ENCODE results near the gene SKI.
"Not testable (repeated sequence)": the region's sequence is repeated elsewhere in the genome, so short reads cannot be mapped to it uniquely, and the experiment has no call there.

SKI gene

DNA sequence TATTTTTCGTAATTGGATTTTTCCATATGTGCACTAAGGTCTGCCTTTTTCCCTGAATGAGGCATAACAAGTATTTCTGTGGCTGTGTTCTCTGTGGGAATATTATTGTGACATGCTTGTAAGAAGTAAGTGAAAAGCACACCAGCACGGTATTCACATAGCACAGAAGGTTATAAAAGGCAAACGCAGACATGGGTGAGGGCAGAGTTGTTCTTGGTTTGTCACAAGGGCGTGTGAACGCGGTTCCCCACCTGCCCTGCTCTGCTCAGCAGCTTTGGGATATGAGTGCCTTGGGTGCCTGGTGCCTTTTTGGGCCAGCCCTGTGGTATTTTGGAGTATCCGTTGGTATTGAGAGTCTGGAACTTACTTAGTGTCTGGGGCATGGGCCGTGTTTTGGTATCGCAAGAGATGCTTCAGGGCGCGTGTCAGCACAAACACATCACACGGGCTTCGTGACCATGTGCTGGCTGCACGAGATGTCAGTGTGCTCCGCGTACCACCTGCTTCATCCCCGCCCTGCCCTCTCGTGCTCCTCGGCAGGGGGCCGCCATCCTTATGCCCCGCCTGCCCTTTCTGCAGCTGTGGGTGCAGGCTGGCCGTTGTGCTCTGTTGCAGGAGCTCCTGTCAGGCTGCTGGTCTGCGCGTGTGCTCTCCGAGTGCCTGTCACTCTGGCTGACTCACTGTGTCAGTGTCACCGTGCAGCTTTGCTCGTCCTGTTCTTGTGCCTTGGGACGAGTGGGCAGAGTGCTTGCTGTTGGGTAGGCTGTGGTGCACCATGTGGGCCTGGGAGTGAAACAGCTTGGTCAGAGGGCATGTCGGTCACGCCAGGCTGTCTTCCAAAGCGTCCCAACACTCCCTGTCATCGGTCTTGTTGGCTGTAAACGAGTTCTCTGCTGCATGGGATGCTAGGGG, 15.0 kb downstream of the SKI start:
- no peak for DNase-seq (ENCODE audit: low spot score)

DNA sequence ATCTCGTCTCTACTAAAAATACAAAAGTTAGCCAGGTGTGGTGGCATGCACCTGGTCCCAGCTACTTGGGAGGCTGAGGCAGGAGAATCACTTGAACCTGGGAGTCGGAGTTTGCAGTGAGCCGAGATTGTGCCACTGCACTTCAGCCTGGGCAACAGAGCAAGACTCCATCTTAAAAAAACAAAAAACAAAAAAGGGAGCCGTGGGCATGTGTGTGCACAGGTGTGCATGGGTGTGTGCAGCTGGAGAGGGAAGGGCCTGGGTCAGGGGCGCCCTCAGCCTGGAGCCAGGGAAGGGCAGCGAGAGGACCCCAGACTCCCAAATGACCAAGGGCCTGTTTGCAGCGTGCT, 18.9 kb downstream of the SKI start:
- DNase-seq (ENCODE audit: low spot score), result not testable (repeated sequence)

DNA sequence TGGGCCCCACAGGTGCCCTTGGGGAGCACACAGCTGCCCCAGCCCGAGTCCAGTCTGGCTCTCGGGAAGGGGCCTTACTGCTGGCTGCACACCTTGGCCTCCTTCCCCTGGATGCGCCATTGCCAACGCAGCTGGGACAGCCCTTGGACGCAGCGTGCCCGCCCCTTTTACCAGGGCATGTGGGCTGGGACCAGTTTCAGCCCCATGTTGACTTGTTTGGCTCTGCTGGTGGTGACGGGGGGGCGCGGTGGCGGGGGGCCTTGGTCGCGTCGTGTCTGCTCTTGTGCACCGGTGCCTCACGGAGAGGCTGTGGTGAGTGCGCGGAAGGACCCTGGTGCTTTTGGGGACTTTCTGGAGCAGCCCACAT, 19.6 kb downstream of the SKI start:
- no peak for DNase-seq (ENCODE audit: low spot score)

DNA sequence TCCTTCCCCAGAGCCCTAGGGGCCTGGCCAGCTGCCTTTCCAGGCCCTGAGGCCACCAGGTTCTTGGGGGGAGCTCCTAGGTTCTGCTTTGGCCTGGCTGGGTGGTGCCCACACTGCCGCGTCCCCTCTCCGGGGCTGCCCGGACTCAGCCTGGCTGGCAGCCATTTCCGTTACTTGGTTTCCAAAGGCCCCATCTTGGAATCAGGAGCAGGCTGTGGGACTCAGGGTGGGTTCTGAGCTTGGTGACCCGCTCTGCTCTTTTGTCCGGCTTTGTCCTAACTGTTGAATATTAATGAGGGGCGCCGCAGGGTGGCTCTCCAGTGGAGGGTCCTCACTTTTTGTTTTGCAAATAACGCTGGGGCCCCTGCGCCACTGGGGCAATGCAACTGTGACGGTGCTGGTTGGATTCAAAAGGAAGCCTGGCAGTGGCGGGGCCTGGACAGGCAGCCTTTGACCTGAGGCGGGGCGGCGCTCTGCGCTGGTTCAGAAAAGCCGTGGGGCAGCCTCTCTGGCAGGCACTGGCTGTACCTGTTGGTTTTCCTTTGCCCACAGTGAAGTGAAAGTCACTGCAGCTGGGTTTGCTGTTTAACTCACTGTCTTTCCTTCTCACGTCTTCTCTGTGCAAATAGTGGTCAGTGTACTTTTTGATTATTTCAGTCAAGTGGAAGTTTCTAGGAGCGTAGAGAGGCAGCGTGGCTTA, 20.2 kb downstream of the SKI start:
- no peak for DNase-seq (ENCODE audit: low spot score)

DNA sequence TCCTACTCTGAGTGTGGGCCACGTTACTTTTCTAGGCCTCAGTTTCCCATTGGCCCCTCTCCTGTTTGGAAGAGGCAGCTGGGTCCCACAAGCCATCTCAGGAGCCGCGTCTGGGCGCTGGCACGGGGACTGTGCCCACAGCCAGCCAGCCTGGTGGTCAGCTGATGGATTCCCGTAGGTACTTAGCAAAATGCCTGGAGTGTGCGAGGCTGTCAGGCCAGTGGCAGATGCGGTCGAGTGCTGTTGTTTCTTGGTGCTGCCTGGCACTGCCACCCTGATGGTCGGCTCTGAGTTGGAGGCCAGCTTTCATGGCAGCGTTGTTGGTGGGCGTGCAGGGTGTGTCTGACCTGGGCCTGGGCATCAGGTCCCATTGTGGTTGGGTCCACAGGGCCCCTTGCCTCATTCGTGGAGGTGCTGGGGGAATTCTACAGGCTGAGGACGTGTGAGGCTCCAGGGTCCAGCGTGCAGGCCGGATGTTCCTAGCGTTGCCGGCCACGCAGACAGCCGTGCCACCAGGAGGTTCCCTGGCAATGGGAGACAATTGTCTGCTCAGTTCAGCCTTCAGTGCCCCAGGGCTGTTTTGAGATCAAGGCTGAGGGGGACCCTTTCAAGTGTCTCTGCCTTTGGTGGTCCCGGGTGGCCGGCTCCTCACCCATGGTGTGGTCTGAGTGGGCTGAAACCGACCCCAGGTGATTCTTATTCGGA, 20.9 kb downstream of the SKI start:
- DNase-seq (ENCODE audit: low spot score), result no peak

DNA sequence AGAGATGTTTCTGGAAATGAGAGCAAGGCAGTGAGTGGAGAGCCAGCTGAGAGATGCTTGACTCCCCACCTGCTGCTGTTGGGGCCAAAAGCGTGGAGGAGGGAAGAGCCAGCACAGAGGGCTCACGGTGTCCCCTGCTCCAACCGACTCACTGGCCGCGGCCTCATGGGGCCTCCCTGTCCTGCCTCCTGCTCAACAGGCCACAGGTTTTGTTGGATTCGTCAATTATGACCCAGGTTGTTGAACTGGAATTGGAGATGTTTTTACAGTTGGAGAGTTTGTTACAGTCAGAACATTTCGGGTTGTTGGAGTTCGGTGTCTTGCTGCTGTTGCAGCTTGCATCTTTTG, 21.4 kb downstream of the SKI start:
- DNase-seq (ENCODE audit: low spot score), result no peak

DNA sequence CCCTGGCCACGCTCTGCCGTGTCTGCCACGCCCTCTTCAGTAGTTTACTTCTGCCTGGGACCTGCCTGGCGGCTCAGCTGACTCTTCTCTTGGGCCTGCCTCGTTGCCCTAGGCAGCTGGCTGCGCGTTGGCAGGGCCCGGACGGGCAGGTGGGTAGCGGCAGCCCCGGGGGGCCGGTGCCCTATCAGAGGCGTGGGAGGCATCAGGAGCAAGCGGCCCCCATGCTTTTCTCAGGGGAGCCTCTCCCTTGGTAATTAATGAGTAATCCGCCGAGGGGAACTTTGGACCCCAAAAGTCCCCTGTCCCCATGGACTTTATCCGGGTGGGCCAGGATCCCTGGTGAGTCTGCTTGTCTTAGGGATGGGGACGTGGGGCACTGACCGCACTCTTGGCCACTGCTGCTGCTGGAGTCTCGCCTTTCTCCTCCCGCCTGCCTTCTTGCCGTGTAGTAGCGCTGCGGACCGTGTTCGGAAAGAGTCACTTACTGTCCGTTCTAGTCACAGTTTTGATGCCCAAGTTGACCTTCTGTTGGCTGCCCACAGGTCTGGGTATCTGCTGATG, 22.7 kb downstream of the SKI start:
- DNase-seq (ENCODE audit: low spot score), result no peak

DNA sequence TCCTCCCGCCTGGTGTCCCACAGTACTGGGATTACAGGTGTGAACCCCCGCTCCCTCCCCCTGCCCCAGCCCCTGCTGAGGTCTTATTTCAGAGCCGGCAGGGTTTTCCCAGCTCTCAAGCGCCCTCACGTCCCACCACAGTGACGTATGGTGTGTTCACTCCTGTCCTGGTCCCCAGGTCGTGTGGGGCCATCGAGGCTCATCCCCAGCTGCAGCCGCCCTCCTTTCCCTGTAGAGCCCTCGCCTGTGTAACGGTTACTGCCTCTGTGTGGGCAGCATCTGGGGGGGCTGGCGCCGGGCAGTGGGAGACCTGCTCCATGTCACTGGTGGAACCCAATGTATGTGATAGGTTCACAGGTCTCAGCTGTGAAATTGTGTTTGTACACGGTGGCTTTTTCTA, 23.2 kb downstream of the SKI start:
- DNase-seq (ENCODE audit: low spot score), result no peak

DNA sequence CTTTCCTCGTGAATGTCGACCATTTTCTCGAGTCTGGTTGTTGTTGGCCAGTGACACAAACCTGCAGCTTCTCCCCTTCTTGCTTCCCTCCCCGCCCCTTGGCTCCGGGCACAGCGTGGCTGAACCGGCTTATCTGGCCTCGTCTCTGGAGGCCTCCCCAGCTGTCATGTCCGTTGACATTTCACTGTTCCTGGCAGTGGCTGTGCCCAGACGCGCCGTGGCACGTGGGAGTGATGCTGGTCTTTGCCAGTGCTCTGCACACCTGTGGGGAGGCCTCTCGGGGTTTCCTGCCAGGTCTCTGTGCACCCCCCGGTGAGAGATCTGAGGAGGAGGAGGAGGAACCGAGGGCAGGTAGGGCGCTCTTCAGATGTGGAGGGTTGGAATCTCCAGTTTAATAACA, 23.7 kb downstream of the SKI start:
- no peak for DNase-seq (ENCODE audit: low spot score)

DNA sequence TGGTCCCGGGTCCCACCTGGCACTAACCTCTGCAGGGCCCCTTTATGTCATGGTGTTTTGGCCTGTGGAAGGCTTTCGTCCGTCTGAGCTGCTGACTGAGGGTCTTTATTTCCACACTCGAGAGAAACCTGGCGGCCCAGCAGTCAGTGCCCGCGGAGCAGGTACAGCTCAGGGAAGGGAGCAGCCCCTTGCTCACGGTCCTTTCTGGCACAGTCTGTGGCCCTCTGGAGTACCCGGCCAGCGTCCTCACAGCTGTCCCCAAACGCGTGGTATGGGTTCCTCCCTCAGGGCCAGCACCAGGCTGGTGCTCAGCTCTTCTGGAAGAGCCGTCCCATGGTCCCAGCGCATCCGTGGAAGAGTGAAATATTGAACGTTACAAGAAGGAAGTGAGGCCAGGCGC, 24.3 kb downstream of the SKI start:
- no peak for DNase-seq (ENCODE audit: low spot score)

DNA sequence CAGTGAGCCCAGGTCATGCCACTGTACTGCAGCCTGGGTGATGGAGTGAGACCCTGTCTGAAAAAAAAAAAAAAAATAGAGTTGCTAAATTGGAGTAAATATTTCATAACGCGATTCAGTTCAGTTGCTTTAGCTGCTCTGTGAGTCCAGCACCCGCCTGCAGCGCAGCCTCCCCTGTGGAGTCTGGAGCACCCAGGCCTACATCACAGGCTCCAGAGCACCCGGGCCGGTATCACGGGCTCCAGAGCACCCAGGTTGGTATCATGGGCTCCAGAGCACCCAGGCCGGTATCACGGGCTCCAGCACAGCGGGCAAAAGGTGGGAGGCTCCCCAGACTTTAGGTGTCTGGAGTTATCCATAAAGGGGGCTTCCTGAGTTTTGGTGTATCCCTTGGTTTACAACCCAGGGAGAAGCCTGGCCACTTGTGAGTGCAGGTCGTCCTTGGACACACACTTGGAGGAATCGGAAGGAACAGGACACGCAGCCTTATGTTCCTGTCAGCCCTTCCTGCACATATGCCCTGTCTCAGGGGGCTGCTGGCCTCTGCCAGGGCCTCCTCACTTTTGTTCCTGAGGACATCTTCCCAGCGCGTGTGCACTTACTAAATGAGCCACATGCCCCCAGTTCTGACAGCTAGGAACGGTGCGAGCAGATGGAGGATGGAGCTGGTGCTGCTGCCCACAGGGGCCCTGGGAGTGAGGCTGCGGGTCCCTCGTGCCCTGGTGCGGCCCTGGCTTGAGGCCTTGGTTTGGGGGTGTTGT, 25.1 kb downstream of the SKI start:
- DNase-seq (ENCODE audit: low spot score), result no peak

DNA sequence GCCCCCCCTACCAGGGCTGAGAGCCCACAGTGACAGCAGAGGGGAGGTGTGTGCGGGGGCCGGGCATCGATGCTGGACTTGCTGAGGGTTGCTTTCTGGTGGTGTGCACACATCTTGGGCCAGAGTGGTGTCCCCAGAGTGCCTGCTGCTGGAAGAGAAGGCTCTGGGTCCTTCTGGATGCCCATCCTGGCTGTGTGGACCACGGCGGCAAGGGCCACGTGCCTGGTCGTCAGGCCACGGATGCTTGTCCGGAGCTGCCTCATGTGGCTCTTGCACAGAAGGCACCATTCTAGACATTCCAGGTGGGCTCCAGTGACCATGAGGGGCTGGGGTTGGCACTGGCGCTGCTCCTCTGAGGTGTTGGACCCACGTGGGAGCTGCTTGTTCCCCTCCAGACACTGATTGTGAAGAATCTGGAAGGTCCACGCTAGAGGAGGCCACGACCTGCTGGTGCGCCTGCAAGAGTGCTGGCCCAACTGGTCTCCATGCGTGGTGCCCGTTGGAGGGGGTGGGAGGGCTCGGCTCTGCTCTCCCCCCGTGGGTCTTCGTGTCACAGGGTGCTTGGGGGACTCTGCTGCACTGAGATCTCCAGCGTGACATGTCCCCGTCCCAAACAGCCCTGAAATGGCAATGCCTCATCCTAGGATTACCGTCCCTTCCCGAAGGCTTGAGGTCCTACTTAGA, 25.8 kb downstream of the SKI start:
- no peak for DNase-seq (ENCODE audit: low spot score)

DNA sequence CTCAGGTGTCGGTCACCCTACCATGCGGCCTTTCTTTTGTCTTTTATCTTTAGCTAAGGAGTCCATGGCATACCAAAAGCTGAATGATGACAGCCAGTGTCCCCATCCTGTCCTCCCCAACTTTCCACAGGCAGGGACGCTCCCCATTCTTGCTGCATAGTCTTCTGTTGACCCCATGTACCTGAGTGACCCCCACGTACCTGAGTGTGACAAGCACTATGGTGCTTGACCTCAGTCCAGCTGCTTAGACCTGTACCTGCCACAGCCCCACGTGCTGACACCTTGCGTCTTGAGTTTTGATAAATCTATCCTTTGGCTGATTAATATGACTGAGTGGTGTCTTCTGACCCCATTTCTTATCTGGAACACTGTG, 26.9 kb downstream of the SKI start:
- DNase-seq (ENCODE audit: low spot score), result no peak

DNA sequence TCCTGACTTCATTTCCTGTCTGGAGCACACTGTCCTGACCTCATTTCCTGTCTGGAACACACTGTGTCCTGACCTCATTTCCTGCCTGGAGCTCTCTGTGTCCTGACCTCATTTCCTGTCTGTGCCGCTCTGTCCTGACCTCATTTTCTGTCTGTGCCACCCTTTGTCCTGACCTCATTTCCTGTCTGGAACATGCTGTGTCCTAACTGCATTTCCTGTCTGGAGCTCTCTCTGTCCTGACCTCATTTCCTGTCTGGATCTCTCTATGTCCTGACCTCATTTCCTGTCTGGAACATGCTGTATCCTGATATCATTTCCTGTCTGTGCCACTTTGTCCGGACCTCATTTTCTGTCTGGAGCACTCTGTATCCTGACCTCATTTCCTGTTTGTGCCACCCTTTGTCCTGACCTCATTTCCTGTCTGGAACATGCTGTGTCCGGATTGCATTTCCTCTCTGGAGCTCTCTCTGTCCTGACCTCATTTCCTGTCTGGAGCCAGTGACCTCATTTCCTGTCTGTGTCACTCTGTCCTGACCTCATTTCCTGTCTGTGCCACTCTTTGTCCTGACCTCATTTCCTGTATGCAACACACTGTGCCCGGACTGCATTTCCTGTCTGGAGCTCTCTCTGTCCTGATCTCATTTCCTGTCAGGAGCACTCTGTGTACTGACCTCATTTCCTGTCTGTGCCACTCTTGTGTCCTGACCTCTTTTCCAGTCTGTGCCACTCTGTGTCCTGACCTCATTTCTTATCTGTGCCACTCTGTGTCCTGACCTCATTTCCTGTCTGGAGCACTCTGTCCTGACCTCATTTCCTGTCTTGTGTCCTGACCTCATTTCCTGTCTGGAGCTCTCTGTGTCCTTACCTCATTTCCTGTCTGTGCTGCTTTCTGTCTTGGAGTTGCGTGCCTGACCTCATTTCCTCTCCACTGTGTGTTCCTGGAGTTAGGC, 27.6 kb downstream of the SKI start:
- no peak for DNase-seq (ENCODE audit: low spot score)

DNA sequence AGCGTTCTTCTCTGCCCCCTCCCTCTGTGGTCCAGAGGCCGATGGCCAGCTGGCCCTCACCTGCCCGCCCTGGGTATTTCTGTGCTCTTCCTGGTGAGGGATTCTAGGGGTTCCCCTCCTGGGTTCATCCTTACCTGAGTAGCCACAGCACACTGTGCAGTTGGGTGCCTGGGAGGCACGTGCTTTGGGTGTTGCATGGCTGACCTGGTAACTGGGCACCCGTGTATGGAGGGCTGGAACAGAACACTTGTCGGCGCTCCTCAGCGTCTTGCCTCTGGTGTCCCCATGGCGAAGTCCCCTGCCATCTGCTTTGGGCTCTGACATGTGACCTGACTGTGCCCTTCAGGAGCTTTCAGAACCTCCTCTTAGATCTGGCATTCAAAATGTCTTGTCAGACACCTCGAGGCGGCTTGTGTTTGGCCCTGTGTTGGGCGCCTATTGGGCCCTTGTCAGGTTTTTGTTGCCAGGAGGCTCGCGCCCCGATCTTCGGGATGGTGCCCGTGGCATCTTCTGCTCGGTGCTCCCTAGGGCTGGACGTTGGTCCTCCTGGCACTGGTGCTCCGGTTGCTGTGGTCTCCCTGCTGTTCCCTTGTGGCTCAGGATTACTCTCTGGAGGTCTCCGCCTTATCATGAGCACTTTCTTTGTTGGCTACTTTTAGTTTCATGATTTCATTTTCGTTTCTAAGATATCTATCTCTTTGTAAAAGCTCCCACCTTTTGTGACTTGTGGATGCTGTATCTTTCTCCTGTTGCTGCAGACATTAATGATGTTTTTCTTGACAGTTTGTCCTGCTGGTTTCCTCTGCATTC, 28.5 kb downstream of the SKI start:
- no peak for DNase-seq (ENCODE audit: low spot score)

DNA sequence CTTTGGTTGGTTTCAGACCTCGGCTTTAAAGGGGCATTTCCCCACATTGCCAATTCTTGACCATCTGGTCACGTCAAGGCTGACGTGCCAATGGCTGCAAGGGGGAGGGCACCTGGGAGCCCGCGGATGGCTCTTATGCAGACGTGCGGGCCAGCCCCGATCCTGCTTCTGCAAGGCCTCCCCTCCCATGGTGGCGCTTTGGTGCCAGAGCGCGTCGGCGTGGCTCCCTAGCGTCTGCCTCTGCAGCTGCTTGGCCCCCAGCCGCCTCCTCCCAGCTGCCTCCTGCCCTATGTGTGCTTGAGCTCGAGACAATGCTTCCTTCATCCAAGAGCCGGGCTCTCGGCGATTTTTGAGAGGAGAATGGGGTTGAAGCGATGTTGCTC, 29.1 kb downstream of the SKI start:
- DNase-seq (ENCODE audit: low spot score), result no peak

DNA sequence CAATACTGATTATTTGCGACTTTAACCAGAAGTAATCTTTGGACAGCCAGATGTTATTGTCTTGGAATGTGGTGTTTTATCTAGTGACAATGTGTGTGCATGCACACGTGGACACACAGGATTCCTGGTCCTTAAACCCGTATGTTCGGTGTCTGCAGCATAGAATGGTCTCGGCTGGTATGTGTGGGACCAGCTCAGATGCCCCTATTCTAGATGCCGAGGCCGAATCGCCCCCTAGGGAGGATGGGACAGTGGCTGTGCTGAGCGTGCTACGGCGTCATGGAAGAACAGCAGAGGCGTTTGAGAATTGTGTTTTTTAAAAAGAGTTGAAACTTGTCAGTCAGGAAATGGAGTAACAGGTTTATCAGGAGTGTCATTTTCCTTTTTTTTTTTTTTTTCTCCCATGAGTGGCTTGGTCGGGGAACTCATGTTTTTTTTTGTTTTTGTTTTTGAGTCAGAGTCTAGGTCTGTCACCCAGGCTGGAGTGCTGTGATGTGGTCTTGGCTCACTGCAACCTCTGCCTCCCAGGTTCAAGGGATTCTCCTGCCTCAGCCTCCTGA, 30.1 kb downstream of the SKI start:
- DNase-seq (ENCODE audit: low spot score), result no peak

DNA sequence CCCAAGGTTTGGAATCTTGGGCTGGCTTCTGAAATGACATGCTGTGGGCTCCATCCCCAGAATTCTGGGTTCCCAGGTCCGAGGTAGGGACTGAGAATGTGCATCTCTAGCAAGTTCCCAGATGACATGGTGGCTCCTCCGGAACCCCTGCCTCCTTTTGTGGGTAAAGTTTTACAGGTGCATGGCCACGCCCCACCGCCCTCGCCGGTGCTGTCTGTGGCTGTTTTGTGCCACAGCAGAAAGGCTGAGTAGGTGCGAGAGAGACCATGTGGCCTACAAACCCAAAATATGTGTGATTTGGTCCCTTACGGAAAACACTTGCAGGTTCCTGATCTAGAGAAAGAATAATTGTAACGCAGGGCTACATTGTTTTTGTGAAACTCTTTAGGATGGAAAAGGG, 30.9 kb downstream of the SKI start:
- no peak for DNase-seq (ENCODE audit: low spot score)

DNA sequence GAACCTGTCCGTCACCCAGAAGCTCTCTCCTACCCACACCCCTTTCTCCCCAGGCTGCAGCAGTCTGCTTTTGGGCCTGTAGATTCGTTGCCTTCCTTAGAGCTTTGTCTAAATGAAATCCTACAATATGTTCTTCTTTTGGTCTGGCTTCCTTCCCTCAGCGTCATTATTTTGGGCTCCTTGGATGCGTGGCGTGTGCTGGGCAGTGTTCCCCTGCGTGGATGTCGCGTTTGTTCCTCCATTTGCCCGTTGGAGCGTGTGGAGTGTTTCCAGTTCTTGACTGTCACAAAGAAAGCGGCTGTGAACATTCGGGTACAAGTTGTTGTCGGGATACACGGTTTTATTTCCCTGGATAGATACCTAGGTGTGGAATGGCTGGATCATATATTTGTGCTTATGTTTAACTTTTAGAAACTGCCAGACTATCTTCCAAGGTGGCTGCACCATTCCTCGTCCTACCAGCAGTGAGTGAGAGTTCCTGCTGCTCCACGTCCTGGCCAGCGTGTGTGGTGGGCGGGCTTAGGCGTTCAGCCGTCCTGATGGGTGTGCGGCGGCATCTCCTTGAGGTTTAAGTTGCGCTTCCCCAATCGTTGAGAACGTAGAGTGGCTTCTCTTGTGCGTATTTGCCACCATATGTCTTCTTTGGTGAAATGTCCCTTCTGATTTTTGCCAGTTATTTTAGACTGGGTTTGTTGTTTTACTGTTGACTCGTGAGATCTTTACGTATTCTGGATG, 31.7 kb downstream of the SKI start:
- no peak for DNase-seq (ENCODE audit: low spot score)
